Measurements from ENCODE around the gene ISYNA1. TPM values are rescaled to one million over a fixed set of nuclear protein-coding genes. Genes with fewer than 3 reads are reported as not detected.

ISYNA1 gene
- total and polyA plus RNA-seq, 4 donors: 4.7 to 41.9 (median 10.1) TPM

DNA sequence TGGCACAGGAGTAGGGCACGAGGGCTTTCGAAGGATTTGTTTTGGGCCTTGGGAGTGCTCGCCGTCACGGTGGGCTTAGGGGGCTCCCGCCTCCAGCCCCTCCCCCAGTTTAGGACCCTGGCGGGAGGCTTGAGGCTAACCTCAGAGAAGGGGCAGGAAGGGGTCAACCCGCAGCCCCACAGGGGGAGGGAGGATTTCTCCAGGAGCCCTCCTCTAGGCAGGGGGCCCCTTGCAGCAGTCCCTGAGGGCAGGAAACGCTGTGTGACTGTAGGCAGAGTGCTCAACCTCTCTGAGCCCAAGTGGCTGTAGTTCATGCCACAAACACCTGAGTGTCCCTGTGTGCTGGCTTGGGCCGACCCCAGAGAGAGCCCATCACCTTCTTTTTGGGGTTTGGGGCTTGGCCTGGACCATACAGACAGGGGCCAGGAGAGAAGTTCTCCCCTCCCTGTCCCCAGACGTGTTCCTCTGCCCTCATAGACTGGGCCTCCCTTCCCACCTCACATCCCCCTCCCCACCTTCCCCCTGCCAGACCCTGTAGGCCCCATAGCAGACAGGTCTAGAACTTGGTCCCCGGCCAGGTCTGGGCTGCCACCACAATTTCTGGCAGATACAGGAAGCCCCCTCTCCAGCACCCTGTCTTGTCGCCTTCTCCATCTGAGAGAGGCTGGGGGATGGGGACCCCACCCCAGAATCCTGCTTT is 8.1 kb downstream of the ISYNA1 start (continued):
- TF ChIP-seq RXRA (IDR thresholded peaks at IDR 0.05): no peak
- TF ChIP-seq FOXA2 (IDR thresholded peaks at IDR 0.05): no peak
- TF ChIP-seq SP1 (IDR thresholded peaks at IDR 0.05): no peak

GRCh38 chr19:18428787-18429674 is 8.9 kb downstream of the ISYNA1 start:
- WGBS: 38% methylated on average over 77 of the region's 77 CpGs
- no peaks in the 10 kb centered on the region for H3K9me3 ChIP-seq (ENCODE audit: control insufficient read depth in 4 of 4, low read length in 3 of 4)

DNA sequence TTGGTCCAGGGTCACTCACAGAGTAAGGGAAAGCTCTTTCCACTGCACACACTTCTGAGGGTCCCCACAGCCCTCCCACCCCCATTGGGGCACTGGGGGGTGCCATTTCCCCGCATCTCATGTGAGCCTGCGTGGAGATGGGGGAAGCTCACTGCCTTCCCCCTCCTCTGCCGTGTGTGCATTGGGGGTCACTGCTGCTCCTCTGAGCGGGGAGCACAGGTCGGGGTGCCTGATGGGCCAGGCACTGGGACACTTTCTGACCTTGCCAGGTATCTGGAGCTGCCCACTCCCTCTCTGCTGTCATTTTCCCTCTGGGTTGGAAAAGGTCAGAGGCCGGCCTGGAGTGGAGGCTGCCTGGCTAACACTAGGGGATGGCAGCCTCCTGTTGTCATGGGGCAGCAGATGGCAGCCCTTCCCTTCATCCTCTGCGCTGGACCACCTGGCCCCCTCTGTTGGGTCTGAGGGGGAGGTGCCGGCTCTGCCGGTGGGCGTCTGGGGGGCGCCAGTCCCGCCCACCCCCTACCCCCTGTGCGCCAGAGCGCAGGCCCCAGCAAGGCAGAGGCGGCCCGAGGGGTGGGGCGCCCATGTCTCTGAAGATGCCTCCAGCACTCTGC is 9.7 kb downstream of the ISYNA1 start:
- Histone ChIP-seq H3K4me3 (ENCODE audit: low read depth in 1 of 3, low read length in 3 of 3) (no peak overlapping the region), H3K27ac (ENCODE audit: low read depth in 1 of 2, low read length in 2 of 2) (peak overlapping the region in 1 of 2 donors; percentile 50), H3K27me3 (ENCODE audit: control insufficient read depth in 4 of 4, insufficient read depth in 4 of 4, low read length in 3 of 4) (no peaks in the 10 kb centered on the region), H3K9me3 (ENCODE audit: control insufficient read depth in 4 of 4, low read length in 3 of 4) (no peaks in the 10 kb centered on the region), H3K4me1 (ENCODE audit: control insufficient read depth in 4 of 4, insufficient read depth in 4 of 4, low read length in 3 of 4) (peaks cover 0 to 10% (median 4%) of the 10 kb centered on the region in 4 donors), H3K36me3 (ENCODE audit: control insufficient read depth in 4 of 4, insufficient read depth in 3 of 4, low read depth in 1 of 4, low read length in 3 of 4) (no peaks in the 10 kb centered on the region), H3K9ac (ENCODE audit: low read depth in 1 of 2, low read length in 2 of 2) (no peak overlapping the region)
- DNase-seq (ENCODE audit: low spot score): no peak
- TF ChIP-seq EGR1 (IDR thresholded peaks at IDR 0.05; ENCODE audit: low read depth in 2 of 2) (no peak), RAD21 (IDR thresholded peaks at IDR 0.05) (no peak), RXRA (IDR thresholded peaks at IDR 0.05) (no peak), GABPA (IDR thresholded peaks at IDR 0.05 in 1 of 2, conservative IDR thresholded peaks at IDR 0.05 in 1 of 2) (no peak), SP1 (IDR thresholded peaks at IDR 0.05) (no peak)
- TF ChIP-seq, protein P1, sequence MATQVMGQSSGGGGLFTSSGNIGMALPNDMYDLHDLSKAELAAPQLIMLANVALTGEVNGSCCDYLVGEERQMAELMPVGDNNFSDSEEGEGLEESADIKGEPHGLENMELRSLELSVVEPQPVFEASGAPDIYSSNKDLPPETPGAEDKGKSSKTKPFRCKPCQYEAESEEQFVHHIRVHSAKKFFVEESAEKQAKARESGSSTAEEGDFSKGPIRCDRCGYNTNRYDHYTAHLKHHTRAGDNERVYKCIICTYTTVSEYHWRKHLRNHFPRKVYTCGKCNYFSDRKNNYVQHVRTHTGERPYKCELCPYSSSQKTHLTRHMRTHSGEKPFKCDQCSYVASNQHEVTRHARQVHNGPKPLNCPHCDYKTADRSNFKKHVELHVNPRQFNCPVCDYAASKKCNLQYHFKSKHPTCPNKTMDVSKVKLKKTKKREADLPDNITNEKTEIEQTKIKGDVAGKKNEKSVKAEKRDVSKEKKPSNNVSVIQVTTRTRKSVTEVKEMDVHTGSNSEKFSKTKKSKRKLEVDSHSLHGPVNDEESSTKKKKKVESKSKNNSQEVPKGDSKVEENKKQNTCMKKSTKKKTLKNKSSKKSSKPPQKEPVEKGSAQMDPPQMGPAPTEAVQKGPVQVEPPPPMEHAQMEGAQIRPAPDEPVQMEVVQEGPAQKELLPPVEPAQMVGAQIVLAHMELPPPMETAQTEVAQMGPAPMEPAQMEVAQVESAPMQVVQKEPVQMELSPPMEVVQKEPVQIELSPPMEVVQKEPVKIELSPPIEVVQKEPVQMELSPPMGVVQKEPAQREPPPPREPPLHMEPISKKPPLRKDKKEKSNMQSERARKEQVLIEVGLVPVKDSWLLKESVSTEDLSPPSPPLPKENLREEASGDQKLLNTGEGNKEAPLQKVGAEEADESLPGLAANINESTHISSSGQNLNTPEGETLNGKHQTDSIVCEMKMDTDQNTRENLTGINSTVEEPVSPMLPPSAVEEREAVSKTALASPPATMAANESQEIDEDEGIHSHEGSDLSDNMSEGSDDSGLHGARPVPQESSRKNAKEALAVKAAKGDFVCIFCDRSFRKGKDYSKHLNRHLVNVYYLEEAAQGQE (IDR thresholded peaks at IDR 0.05): no peak
- TF ChIP-seq, protein P2, sequence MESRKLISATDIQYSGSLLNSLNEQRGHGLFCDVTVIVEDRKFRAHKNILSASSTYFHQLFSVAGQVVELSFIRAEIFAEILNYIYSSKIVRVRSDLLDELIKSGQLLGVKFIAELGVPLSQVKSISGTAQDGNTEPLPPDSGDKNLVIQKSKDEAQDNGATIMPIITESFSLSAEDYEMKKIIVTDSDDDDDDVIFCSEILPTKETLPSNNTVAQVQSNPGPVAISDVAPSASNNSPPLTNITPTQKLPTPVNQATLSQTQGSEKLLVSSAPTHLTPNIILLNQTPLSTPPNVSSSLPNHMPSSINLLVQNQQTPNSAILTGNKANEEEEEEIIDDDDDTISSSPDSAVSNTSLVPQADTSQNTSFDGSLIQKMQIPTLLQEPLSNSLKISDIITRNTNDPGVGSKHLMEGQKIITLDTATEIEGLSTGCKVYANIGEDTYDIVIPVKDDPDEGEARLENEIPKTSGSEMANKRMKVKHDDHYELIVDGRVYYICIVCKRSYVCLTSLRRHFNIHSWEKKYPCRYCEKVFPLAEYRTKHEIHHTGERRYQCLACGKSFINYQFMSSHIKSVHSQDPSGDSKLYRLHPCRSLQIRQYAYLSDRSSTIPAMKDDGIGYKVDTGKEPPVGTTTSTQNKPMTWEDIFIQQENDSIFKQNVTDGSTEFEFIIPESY (IDR thresholded peaks at IDR 0.05): no peak
- WGBS: 80% methylated on average over 17 of the region's 17 CpGs

More at GRCh38 chr19:18428787-18429674, 8.9 kb downstream of the ISYNA1 start:
- DNase-seq (ENCODE audit: low spot score): peak; percentile 75
- Histone ChIP-seq H3K36me3 (ENCODE audit: control insufficient read depth in 4 of 4, insufficient read depth in 3 of 4, low read depth in 1 of 4, low read length in 3 of 4) (no peaks in the 10 kb centered on the region), H3K4me1 (ENCODE audit: control insufficient read depth in 4 of 4, insufficient read depth in 4 of 4, low read length in 3 of 4) (peaks cover 0 to 11% (median 4%) of the 10 kb centered on the region in 4 donors), H3K4me3 (ENCODE audit: low read depth in 1 of 3, low read length in 3 of 3) (peak overlapping the region in 1 of 3 donors; percentile 21), H3K9ac (ENCODE audit: low read depth in 1 of 2, low read length in 2 of 2) (no peak overlapping the region), H3K27ac (ENCODE audit: low read depth in 1 of 2, low read length in 2 of 2) (peak overlapping the region; percentile 47 to 50), H3K27me3 (ENCODE audit: control insufficient read depth in 4 of 4, insufficient read depth in 4 of 4, low read length in 3 of 4) (no peaks in the 10 kb centered on the region)
- TF ChIP-seq GABPA (IDR thresholded peaks at IDR 0.05 in 1 of 2, conservative IDR thresholded peaks at IDR 0.05 in 1 of 2): no peak
- TF ChIP-seq MAX (IDR thresholded peaks at IDR 0.05): no peak
- TF ChIP-seq ATF3 (IDR thresholded peaks at IDR 0.05): no peak
- TF ChIP-seq RAD21 (IDR thresholded peaks at IDR 0.05): no peak
- TF ChIP-seq EGR1 (IDR thresholded peaks at IDR 0.05; ENCODE audit: low read depth in 2 of 2): no peak
- TF ChIP-seq CTCF (IDR thresholded peaks at IDR 0.05; ENCODE audit: low read depth, low read length, missing input control): no peak
- no peak for TF ChIP-seq TAF1 (conservative IDR thresholded peaks at IDR 0.05)
- TF ChIP-seq FOXA2 (IDR thresholded peaks at IDR 0.05): no peak
- no peak for TF ChIP-seq HNF4G (IDR thresholded peaks at IDR 0.05)

All from liver (tissue), 9 donors.